Activated naive CD8-positive, alpha-beta T cell (primary cell): ENCODE measurements around the gene FAM199X.
A peak's percentile ranks its signal among the peaks of the same experiment; 100 is the strongest.

ENCODE experiments used
- H3K27ac Mint-ChIP-seq: one replicate; pipeline ENCODE4 v1.8.0; 2021; ENCODE audit warnings: mixed read lengths
- H3K27me3 Mint-ChIP-seq: one replicate; pipeline ENCODE4 v1.8.0; 2021; ENCODE audit warnings: mixed read lengths
- H3K36me3 Mint-ChIP-seq: one replicate; pipeline ENCODE4 v1.8.0; 2021; ENCODE audit warnings: mixed read lengths
- H3K4me1 Mint-ChIP-seq: one replicate; pipeline ENCODE4 v1.8.0; 2021; ENCODE audit warnings: low read depth, mixed read lengths
- H3K4me3 Mint-ChIP-seq: one replicate; pipeline ENCODE4 v1.8.0; 2021; ENCODE audit warnings: mild to moderate bottlenecking, mixed read lengths
- H3K9me3 Mint-ChIP-seq: one replicate; pipeline ENCODE4 v1.8.0; 2021; ENCODE audit warnings: low read depth, mixed read lengths

FAM199X gene

GRCh38 chrX:104165894-104166734 lies at the start of gene FAM199X:
TSS of gene FAM199X (plus strand) at chrX:104166453. CDS start at chrX:104166786, 333 bp downstream.
- Mint-ChIP-seq H3K27me3 (no peaks in the 10 kb centered on the region), H3K4me1 (peaks cover 34% of the 10 kb centered on the region), H3K27ac (peak within 1 kb of the TSS; percentile 84), H3K4me3 (peak within 1 kb of the TSS; percentile 89), H3K9me3 (no peaks in the 10 kb centered on the region), H3K36me3 (no peaks in the 10 kb centered on the region)

- peaks cover 32% of the 10 kb centered on the region for H3K4me1 Mint-ChIP-seq
- no peaks in the 10 kb centered on the region for H3K27me3 Mint-ChIP-seq
- H3K27ac Mint-ChIP-seq: peak overlapping the region; percentile 41
- H3K4me3 Mint-ChIP-seq: no peak overlapping the region
- H3K9me3 Mint-ChIP-seq: no peaks in the 10 kb centered on the region
- H3K36me3 Mint-ChIP-seq: no peaks in the 10 kb centered on the region
These were observed 48.5 kb upstream of the FAM199X start for GRCh38 chrX:104117759-104118158.

- H3K27ac Mint-ChIP-seq: no peak overlapping the region
- H3K9me3 Mint-ChIP-seq: no peaks in the 10 kb centered on the region
- no peaks in the 10 kb centered on the region for H3K27me3 Mint-ChIP-seq
- no peaks in the 10 kb centered on the region for H3K36me3 Mint-ChIP-seq
- peaks cover 37% of the 10 kb centered on the region for H3K4me1 Mint-ChIP-seq
- H3K4me3 Mint-ChIP-seq: no peak overlapping the region
These were observed 47.5 kb upstream of the FAM199X start for GRCh38 chrX:104118765-104119164.

GRCh38 chrX:104122829-104123228 lies 43.4 kb upstream of the FAM199X start:
- H3K9me3 Mint-ChIP-seq: no peaks in the 10 kb centered on the region
- no peaks in the 10 kb centered on the region for H3K27me3 Mint-ChIP-seq
- H3K27ac Mint-ChIP-seq: peak overlapping the region; percentile 80
- H3K4me1 Mint-ChIP-seq: peaks cover 45% of the 10 kb centered on the region
- H3K36me3 Mint-ChIP-seq: no peaks in the 10 kb centered on the region
- peak overlapping the region; percentile 49 for H3K4me3 Mint-ChIP-seq

GRCh38 chrX:104126856-104127255 lies 39.4 kb upstream of the FAM199X start:
- Mint-ChIP-seq H3K27me3 (no peaks in the 10 kb centered on the region), H3K4me3 (no peak overlapping the region), H3K9me3 (no peaks in the 10 kb centered on the region), H3K36me3 (peaks cover 3% of the 10 kb centered on the region), H3K4me1 (peaks cover 30% of the 10 kb centered on the region), H3K27ac (no peak overlapping the region)

GRCh38 chrX:104130808-104131207 lies 35.4 kb upstream of the FAM199X start:
- peaks cover 21% of the 10 kb centered on the region for H3K4me1 Mint-ChIP-seq
- H3K27ac Mint-ChIP-seq: no peak overlapping the region

GRCh38 chrX:104134583-104135261 lies 31.5 kb upstream of the FAM199X start:
- Mint-ChIP-seq H3K27ac (peak overlapping the region; percentile 64), H3K4me1 (peaks cover 21% of the 10 kb centered on the region), H3K9me3 (no peaks in the 10 kb centered on the region), H3K27me3 (no peaks in the 10 kb centered on the region), H3K4me3 (no peak overlapping the region), H3K36me3 (peaks cover 3% of the 10 kb centered on the region)

More at GRCh38 chrX:104130808-104131207, 35.4 kb upstream of the FAM199X start:
- no peaks in the 10 kb centered on the region for H3K27me3 Mint-ChIP-seq
- no peaks in the 10 kb centered on the region for H3K9me3 Mint-ChIP-seq
- H3K36me3 Mint-ChIP-seq: peaks cover 3% of the 10 kb centered on the region
- no peak overlapping the region for H3K4me3 Mint-ChIP-seq

GRCh38 chrX:104135677-104136076 lies 30.6 kb upstream of the FAM199X start:
- no peaks in the 10 kb centered on the region for H3K36me3 Mint-ChIP-seq
- no peaks in the 10 kb centered on the region for H3K9me3 Mint-ChIP-seq
- peaks cover 21% of the 10 kb centered on the region for H3K4me1 Mint-ChIP-seq
- no peak overlapping the region for H3K27ac Mint-ChIP-seq
- no peak overlapping the region for H3K4me3 Mint-ChIP-seq
- no peaks in the 10 kb centered on the region for H3K27me3 Mint-ChIP-seq

GRCh38 chrX:104136241-104137019 lies 29.8 kb upstream of the FAM199X start:
- Mint-ChIP-seq H3K27ac (no peak overlapping the region), H3K36me3 (no peaks in the 10 kb centered on the region), H3K9me3 (no peaks in the 10 kb centered on the region), H3K4me1 (peaks cover 21% of the 10 kb centered on the region), H3K4me3 (no peak overlapping the region), H3K27me3 (no peaks in the 10 kb centered on the region)

- H3K4me1 Mint-ChIP-seq: peaks cover 25% of the 10 kb centered on the region
- no peaks in the 10 kb centered on the region for H3K36me3 Mint-ChIP-seq
- H3K27ac Mint-ChIP-seq: no peak overlapping the region
- H3K27me3 Mint-ChIP-seq: no peaks in the 10 kb centered on the region
- no peaks in the 10 kb centered on the region for H3K9me3 Mint-ChIP-seq
- H3K4me3 Mint-ChIP-seq: no peak overlapping the region
These were observed 28.8 kb upstream of the FAM199X start for GRCh38 chrX:104137496-104137895.

GRCh38 chrX:104141087-104141760 lies 25.0 kb upstream of the FAM199X start:
- Mint-ChIP-seq H3K4me1 (peaks cover 32% of the 10 kb centered on the region), H3K9me3 (no peaks in the 10 kb centered on the region), H3K27me3 (no peaks in the 10 kb centered on the region), H3K27ac (no peak overlapping the region), H3K4me3 (no peak overlapping the region), H3K36me3 (no peaks in the 10 kb centered on the region)

GRCh38 chrX:104151037-104151436 lies 15.2 kb upstream of the FAM199X start:
- no peaks in the 10 kb centered on the region for H3K27me3 Mint-ChIP-seq

GRCh38 chrX:104156630-104157529 lies 9.4 kb upstream of the FAM199X start, which contains the start of gene SLC25A53:
TSS of gene SLC25A53 (minus strand) at chrX:104157009. CDS start at chrX:104105257, 51,752 bp downstream.
- Mint-ChIP-seq H3K27me3 (no peaks in the 10 kb centered on the region), H3K36me3 (peaks cover 2% of the 10 kb centered on the region), H3K9me3 (no peaks in the 10 kb centered on the region), H3K27ac (peak within 1 kb of the TSS; percentile 100), H3K4me3 (peak within 1 kb of the TSS; percentile 100), H3K4me1 (peaks cover 17% of the 10 kb centered on the region)

More at GRCh38 chrX:104151037-104151436, 15.2 kb upstream of the FAM199X start:
- Mint-ChIP-seq H3K9me3 (no peaks in the 10 kb centered on the region), H3K36me3 (no peaks in the 10 kb centered on the region), H3K4me3 (no peak overlapping the region), H3K27ac (no peak overlapping the region), H3K4me1 (peaks cover 16% of the 10 kb centered on the region)
